Panc1 (cell line): Measurements from ENCODE around the gene SEH1L. TPM values are rescaled to one million over a fixed set of nuclear protein-coding genes. Genes with fewer than 3 reads are reported as not detected.
A peak's percentile ranks its signal among the peaks of the same experiment; 100 is the strongest.

ENCODE experiments used
- ATAC-seq: fragments of 200-7000 bp; cut with Tn5 transposase; 2 replicates; pipeline ENCODE4 v1.9.1; 2020; ENCODE audit warnings: mild to moderate bottlenecking, moderate library complexity
- BruUV-seq: library from RNA; stranded (reverse); fragments of 400-500 nt; replicated peaks from 2 replicates; lab custom pipeline; 2021; lab: Mats Ljungman, UMichigan
- CTCF ChIA-PET: fragments of 300-600 bp; sonication (Branson Sonifier 250); formaldehyde crosslinking; loops from one replicate; lab custom pipeline; 2022; ENCODE audit warnings: antibody characterized with exemption; lab: Charles Lee
- POLR2A ChIA-PET: fragments of 300-600 bp; sonication (Branson Sonifier 250); formaldehyde crosslinking; loops from one replicate; lab custom pipeline; 2022; ENCODE audit warnings: antibody characterized with exemption; lab: Charles Lee
- DNase-seq: peaks from one replicate; pipeline ENCODE4 v3.0.0-alpha.2; 2010; ENCODE audit warnings: low read depth, low spot score
- H3K27ac ChIP-seq: 2 replicates; pipeline ENCODE4 v1.5.1; 2011; ENCODE audit warnings: mild to moderate bottlenecking, low read length, inconsistent platforms
- H3K27me3 ChIP-seq: fragments of 200-500 bp; sonication (Bioruptor generic); 2 replicates; pipeline ENCODE4 v1.6.0; 2014; ENCODE audit warnings: low read length, inconsistent platforms; ENCODE audit not compliant: control insufficient read depth, insufficient read depth
- H3K36me3 ChIP-seq: fragments of 200-500 bp; sonication (Bioruptor generic); 2 replicates; pipeline ENCODE4 v1.5.1; 2014; ENCODE audit warnings: inconsistent platforms, mild to moderate bottlenecking, low read length, moderate library complexity; ENCODE audit not compliant: control insufficient read depth, insufficient read depth
- H3K4me1 ChIP-seq: 2 replicates; pipeline ENCODE4 v1.5.1; 2011; ENCODE audit warnings: inconsistent platforms, mild to moderate bottlenecking, low read length, moderate library complexity; ENCODE audit not compliant: control insufficient read depth, insufficient read depth
- H3K4me3 ChIP-seq, 2 experiments: 2 replicates each; pipeline ENCODE4 v1.5.1; 2011 to 2012; ENCODE audit warnings: low read depth in 2 of 2, low read length in 2 of 2, mild to moderate bottlenecking in 2 of 2, inconsistent platforms in 1 of 2, moderate library complexity in 1 of 2
- H3K9me3 ChIP-seq: fragments of 200-500 bp; sonication (Bioruptor generic); 2 replicates; pipeline ENCODE4 v1.5.1; 2014; ENCODE audit warnings: low read depth, mild to moderate bottlenecking, inconsistent platforms, low read length, moderate library complexity; ENCODE audit not compliant: control insufficient read depth, insufficient read depth
- POLR2AphosphoS5 ChIP-seq: IDR thresholded peaks from 2 replicates; pipeline ENCODE4 v1.6.1; 2012; ENCODE audit warnings: mild to moderate bottlenecking, low read depth, low read length, moderate library complexity
- SIN3A ChIP-seq: IDR thresholded peaks from 2 replicates; pipeline ENCODE4 v1.6.1; 2012; ENCODE audit warnings: low read depth, mild to moderate bottlenecking, low read length, moderate library complexity, borderline replicate concordance; ENCODE audit not compliant: insufficient read depth
- TCF7L2 ChIP-seq: IDR thresholded peaks from 2 replicates; pipeline ENCODE4 v1.6.1; 2011; ENCODE audit warnings: mild to moderate bottlenecking, low read depth, low read length, inconsistent platforms
- in situ Hi-C: cut with HindIII; loops from 2 replicates; pipeline ENCODE4 v1.10.0; 2016; ENCODE audit warnings: low sequenced_read_pairs, low pct_unique_long_range_greater_than_20kb
- intact Hi-C: fragments of 100-400 bp; cut with micrococcal nuclease; formaldehyde crosslinking; loops from one replicate; pipeline ENCODE4 v1.10.0; 2022; ENCODE audit not compliant: unreplicated experiment
- total RNA-seq: library from RNA; stranded (reverse); gene quantifications from one replicate; pipeline ENCODE4 v1.2.1, GENCODE V29; 2021; ENCODE audit not compliant: unreplicated experiment
- TF ChIP-seq, protein P1 (sequence below), 2 experiments: IDR thresholded peaks; 2 replicates each; pipeline ENCODE4 v1.6.1; 2011 to 2012; ENCODE audit warnings: low read depth in 2 of 2, control low read depth in 1 of 2, low read length in 1 of 2, mild to moderate bottlenecking in 1 of 2, moderate library complexity in 1 of 2; ENCODE audit not compliant: insufficient read depth in 1 of 2
- TF ChIP-seq, protein P2 (sequence below): fragments of 450-650 bp; IDR thresholded peaks from 2 replicates; pipeline ENCODE4 v1.5.1; 2017; ENCODE audit warnings: mild to moderate bottlenecking

SEH1L gene
- total RNA-seq, 1 experiment from 2014 or later: 86.5 TPM

DNA sequence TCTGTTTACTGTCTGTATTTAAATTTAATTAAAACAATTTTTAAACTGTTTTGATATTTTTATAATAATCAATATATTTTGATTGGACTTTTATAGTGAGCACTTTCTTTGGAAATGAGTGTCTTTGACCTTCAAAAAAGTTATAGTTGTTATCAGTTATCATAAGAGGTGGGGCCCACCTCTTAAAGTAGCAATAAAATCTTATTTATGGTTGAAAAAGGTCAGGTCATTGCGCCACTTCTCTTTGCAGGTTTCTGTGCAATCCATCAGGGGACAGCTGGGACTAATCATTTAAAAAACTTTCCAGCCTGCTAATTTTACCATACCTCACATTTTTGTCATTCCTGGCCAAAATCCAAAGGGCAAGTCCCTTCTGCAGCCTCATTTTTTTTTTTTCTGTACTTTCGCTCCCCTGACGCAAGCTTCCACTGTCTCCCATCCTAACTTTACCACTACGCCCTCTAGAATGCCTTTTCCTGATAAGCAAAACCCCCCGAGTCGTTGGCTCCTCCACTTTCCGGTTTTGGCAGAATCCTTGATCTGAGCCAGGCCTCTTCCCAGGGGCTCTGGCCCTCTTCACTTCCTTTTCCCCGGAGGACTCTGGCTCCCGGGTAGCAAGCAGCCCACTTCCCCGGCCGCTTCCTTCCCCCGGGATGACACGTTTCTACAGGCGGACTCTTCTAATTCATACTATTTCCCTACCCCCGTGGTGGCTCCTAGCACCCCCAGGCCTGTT, 1.1 kb upstream of the SEH1L start:
- Histone ChIP-seq H3K27ac (peak overlapping the region; percentile 93), H3K9me3 (no peaks in the 10 kb centered on the region), H3K4me3 (peak overlapping the region; percentile 74 to 87), H3K27me3 (no peaks in the 10 kb centered on the region), H3K4me1 (peaks cover 27% of the 10 kb centered on the region), H3K36me3 (no peaks in the 10 kb centered on the region; the same call in 1 of the 2 replicates)
- TF ChIP-seq TCF7L2: no peak
- TF ChIP-seq, protein P1, sequence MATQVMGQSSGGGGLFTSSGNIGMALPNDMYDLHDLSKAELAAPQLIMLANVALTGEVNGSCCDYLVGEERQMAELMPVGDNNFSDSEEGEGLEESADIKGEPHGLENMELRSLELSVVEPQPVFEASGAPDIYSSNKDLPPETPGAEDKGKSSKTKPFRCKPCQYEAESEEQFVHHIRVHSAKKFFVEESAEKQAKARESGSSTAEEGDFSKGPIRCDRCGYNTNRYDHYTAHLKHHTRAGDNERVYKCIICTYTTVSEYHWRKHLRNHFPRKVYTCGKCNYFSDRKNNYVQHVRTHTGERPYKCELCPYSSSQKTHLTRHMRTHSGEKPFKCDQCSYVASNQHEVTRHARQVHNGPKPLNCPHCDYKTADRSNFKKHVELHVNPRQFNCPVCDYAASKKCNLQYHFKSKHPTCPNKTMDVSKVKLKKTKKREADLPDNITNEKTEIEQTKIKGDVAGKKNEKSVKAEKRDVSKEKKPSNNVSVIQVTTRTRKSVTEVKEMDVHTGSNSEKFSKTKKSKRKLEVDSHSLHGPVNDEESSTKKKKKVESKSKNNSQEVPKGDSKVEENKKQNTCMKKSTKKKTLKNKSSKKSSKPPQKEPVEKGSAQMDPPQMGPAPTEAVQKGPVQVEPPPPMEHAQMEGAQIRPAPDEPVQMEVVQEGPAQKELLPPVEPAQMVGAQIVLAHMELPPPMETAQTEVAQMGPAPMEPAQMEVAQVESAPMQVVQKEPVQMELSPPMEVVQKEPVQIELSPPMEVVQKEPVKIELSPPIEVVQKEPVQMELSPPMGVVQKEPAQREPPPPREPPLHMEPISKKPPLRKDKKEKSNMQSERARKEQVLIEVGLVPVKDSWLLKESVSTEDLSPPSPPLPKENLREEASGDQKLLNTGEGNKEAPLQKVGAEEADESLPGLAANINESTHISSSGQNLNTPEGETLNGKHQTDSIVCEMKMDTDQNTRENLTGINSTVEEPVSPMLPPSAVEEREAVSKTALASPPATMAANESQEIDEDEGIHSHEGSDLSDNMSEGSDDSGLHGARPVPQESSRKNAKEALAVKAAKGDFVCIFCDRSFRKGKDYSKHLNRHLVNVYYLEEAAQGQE (IDR thresholded peaks at IDR 0.05; ENCODE audit: insufficient read depth in 1 of 2, low read depth in 2 of 2, low read length in 1 of 2): no peak
- no peak for TF ChIP-seq SIN3A
- no peak for TF ChIP-seq POLR2AphosphoS5
- TF ChIP-seq, protein P2, sequence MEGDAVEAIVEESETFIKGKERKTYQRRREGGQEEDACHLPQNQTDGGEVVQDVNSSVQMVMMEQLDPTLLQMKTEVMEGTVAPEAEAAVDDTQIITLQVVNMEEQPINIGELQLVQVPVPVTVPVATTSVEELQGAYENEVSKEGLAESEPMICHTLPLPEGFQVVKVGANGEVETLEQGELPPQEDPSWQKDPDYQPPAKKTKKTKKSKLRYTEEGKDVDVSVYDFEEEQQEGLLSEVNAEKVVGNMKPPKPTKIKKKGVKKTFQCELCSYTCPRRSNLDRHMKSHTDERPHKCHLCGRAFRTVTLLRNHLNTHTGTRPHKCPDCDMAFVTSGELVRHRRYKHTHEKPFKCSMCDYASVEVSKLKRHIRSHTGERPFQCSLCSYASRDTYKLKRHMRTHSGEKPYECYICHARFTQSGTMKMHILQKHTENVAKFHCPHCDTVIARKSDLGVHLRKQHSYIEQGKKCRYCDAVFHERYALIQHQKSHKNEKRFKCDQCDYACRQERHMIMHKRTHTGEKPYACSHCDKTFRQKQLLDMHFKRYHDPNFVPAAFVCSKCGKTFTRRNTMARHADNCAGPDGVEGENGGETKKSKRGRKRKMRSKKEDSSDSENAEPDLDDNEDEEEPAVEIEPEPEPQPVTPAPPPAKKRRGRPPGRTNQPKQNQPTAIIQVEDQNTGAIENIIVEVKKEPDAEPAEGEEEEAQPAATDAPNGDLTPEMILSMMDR: no peak
- ChIA-PET POLR2A (no interaction called here), CTCF (no interaction called here)
- ATAC-seq (no peak), DNase-seq (no peak)
- in situ Hi-C loops: no loop called here
- intact Hi-C loops: no loop called here
- BruUV-seq: no TSS peak

DNA sequence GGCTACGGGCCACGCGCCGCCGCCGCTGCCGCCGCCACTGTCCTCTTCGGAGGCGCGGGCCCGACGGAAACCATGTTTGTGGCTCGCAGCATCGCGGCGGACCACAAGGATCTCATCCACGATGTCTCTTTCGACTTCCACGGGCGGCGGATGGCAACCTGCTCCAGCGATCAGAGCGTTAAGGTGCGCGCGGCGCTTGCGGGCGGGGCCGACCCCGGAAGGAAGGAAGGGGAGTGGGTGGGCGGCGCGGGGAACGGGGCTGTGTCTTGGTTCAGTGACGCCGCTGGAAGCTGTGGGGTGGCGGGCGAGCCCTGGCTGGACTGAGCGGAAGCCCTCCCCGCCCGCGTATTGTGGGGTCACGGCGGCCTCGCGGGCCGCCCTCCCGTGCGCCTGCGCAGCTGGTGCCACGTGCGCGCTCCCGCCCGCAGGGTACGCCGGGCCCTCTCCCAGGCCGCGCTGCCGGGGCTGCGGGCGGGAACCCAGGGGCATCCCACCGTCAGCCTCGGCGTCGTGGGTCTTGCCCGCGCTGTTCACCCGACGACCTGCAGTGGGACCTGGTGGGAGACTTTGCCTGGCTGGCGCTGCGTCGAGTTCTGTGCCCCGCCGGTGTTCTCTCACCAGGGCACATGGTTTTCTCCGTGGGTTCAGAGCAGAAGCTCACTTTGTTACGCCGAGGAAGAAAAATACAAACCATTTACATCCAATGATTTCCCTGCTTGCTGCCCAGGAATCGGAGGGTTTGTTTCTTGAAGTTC, 416 bp downstream of the SEH1L start:
- ChIA-PET POLR2A (interaction anchor here (0.6 to 0.7 kb wide), 3 partner anchors 65 to 692 kb away, joined by 3 to 15 read pairs (median 6); no protein-coding TSS in a partner anchor), CTCF (no interaction called here)
- Histone ChIP-seq H3K27me3 (no peaks in the 10 kb centered on the region), H3K4me3 (peak overlapping the region; percentile 60), H3K4me1 (peaks cover 27% of the 10 kb centered on the region), H3K9me3 (no peaks in the 10 kb centered on the region), H3K27ac (peak overlapping the region; percentile 86), H3K36me3 (peaks cover 3% of the 10 kb centered on the region)
- ATAC-seq: peak; percentile 93
- TF ChIP-seq POLR2AphosphoS5 (peak; percentile 86), TCF7L2 (peak; percentile 45; the same call in 1 of the 2 replicates), SIN3A (peak; percentile 34; the same call in 1 of the 2 replicates)
- TF ChIP-seq, protein P2: no peak
- TF ChIP-seq, protein P1 (IDR thresholded peaks at IDR 0.05; ENCODE audit: insufficient read depth in 1 of 2, low read depth in 2 of 2, low read length in 1 of 2): no peak
- in situ Hi-C loops: no loop called here
- no TSS peak for BruUV-seq
- intact Hi-C loops: no loop called here
- DNase-seq: peak; percentile 58
